Upper lobe of left lung (tissue), 6 donors: ENCODE data around the gene RPL22. TPM values are rescaled to one million over a fixed set of nuclear protein-coding genes. Genes with fewer than 3 reads are reported as not detected.

ENCODE experiments used
- ATAC-seq, 2 donors: fragments of 200-7000 bp; cut with Tn5 transposase; one replicate each; pipeline ENCODE4 v1.9.1; 2022; ENCODE audit warnings: mild to moderate bottlenecking in 2 of 2, moderate library complexity in 2 of 2; ENCODE audit not compliant: low FRiP score in 2 of 2
- DNase-seq, 2 donors: peaks; one replicate each; pipeline ENCODE4 v3.0.0-alpha.2; 2019 to 2020
- H3K27ac ChIP-seq, 4 donors: fragments of 200-600 bp; sonication (generic); one replicate each; pipeline ENCODE4 v1.5.1; 2016 to 2019
- H3K27me3 ChIP-seq, 4 donors: fragments of 200-600 bp; sonication (generic); one replicate each; pipeline ENCODE4 v1.5.1; 2017 to 2019
- H3K36me3 ChIP-seq, 4 donors: fragments of 200-600 bp; sonication (generic); one replicate each; pipeline ENCODE4 v1.5.1; 2016 to 2019
- H3K4me1 ChIP-seq, 4 donors: fragments of 200-600 bp; sonication (generic); one replicate each; pipeline ENCODE4 v1.5.1; 2018 to 2019
- H3K4me3 ChIP-seq, 4 donors: fragments of 200-600 bp; sonication (generic); one replicate each; pipeline ENCODE4 v1.5.1; 2017 to 2019; ENCODE audit warnings: mild to moderate bottlenecking in 2 of 4, moderate library complexity in 1 of 4
- H3K9me3 ChIP-seq, 4 donors: fragments of 200-600 bp; sonication (generic); one replicate each; pipeline ENCODE4 v1.5.1; 2018 to 2019
- CTCF ChIP-seq, 6 experiments: fragments of 450-650 bp in 4 of 6; fragments of 200-600 bp in 2 of 6; sonication (generic) in 2 of 6; IDR thresholded peaks; one replicate each; pipeline ENCODE4 v1.5.1; 2016 to 2019; ENCODE audit warnings: antibody characterized with exemption in 6 of 6
- EP300 ChIP-seq, 4 donors: sonication (generic); formaldehyde crosslinking; IDR thresholded peaks; one replicate each; pipeline ENCODE4 v1.5.1; 2017; ENCODE audit warnings: antibody characterized with exemption in 4 of 4, control low read depth in 2 of 4
- POLR2A ChIP-seq, 4 donors: fragments of 450-650 bp; IDR thresholded peaks; one replicate each; pipeline ENCODE4 v1.5.1; 2016 to 2017; ENCODE audit warnings: antibody characterized with exemption in 4 of 4, mild to moderate bottlenecking in 2 of 4
- POLR2AphosphoS5 ChIP-seq, 2 donors: sonication (generic); formaldehyde crosslinking; IDR thresholded peaks; one replicate each; pipeline ENCODE4 v1.5.1; 2017; ENCODE audit warnings: antibody characterized with exemption in 2 of 2
- WGBS, 2 donors: methylation state at CpG; one replicate each; pipeline ENCODE4 v1.1.5; 2017 to 2018; 5-methylcytosine and 5-hydroxymethylcytosine counted together
- total RNA-seq, 6 donors: library from RNA; depleted of rRNA in 4 of 6; stranded (reverse); fragments of >200 nt in 4 of 6; gene quantifications; one replicate each; pipeline versions ENCODE4 v1.1.0 to v1.2.1, GENCODE V29; 2016 to 2021
- donor health status: DM: no; HTN: no; CAD: no; lungs with moderate emphysema.
- donor health status: DM: no; HTN: yes; CAD: no; lungs with severe emphysema.

RPL22 gene
- total RNA-seq, 6 donors from 2014 or later = 88.2 to 288 (median 180) TPM

- Histone ChIP-seq H3K27ac (no peak overlapping the region), H3K4me3 (no peak overlapping the region), H3K27me3 (peaks cover 0 to 22% (median 4%) of the 10 kb centered on the region in 4 donors), H3K4me1 (peaks cover 34 to 59% (median 45%) of the 10 kb centered on the region in 4 donors), H3K9me3 (no peaks in the 10 kb centered on the region), H3K36me3 (peaks cover 0 to 3% (median under 1%) of the 10 kb centered on the region in 4 donors)
- ATAC-seq (no peak), DNase-seq (no peak)
- TF ChIP-seq EP300 (IDR thresholded peaks at IDR 0.05) (no peak), CTCF (IDR thresholded peaks at IDR 0.05) (no peak), POLR2AphosphoS5 (IDR thresholded peaks at IDR 0.05) (no peak), POLR2A (IDR thresholded peaks at IDR 0.05) (no peak)
- WGBS, 2 donors = 84 to 85% methylated on average over 7 of the region's 7 CpGs
Measured at GRCh38 chr1:6202256-6202655, 2.9 kb upstream of the RPL22 start.

- ATAC-seq (no peak), DNase-seq (no peak)
- peaks cover 0 to 5% (median 0%) of the 10 kb centered on the region in 4 donors for H3K27me3 ChIP-seq
- H3K4me1 ChIP-seq = peaks cover 20 to 43% (median 27%) of the 10 kb centered on the region in 4 donors
- H3K36me3 ChIP-seq = peaks cover 0 to 22% (median 16%) of the 10 kb centered on the region in 4 donors
- peak overlapping the region; percentile 79 to 85 (median 82) for H3K27ac ChIP-seq
- TF ChIP-seq EP300 (IDR thresholded peaks at IDR 0.05) = no peak
- no peak for TF ChIP-seq CTCF (IDR thresholded peaks at IDR 0.05)
- TF ChIP-seq POLR2AphosphoS5 (IDR thresholded peaks at IDR 0.05) = no peak
- TF ChIP-seq POLR2A (IDR thresholded peaks at IDR 0.05) = no peak
- WGBS, 2 donors = 76 to 77% methylated on average over 10 of the region's 10 CpGs
- no peaks in the 10 kb centered on the region for H3K9me3 ChIP-seq
- peak overlapping the region in 3 of 4 donors; percentile 89 to 99 (median 96) for H3K4me3 ChIP-seq
Measured at GRCh38 chr1:6200188-6200809, 904 bp upstream of the RPL22 start.

- 1 to 2% methylated on average over 15 to 25 of the region's 31 CpGs for WGBS, 2 donors
- TF ChIP-seq POLR2A (IDR thresholded peaks at IDR 0.05) (no peak), POLR2AphosphoS5 (IDR thresholded peaks at IDR 0.05) (no peak), EP300 (IDR thresholded peaks at IDR 0.05) (no peak), CTCF (IDR thresholded peaks at IDR 0.05) (no peak)
- H3K27ac ChIP-seq = peak overlapping the region; percentile 79 to 85 (median 82)
Measured at GRCh38 chr1:6198646-6199297, 623 bp downstream of the RPL22 start.

GRCh38 chr1:6197746-6198427 is 1.5 kb downstream of the RPL22 start:
- peaks cover 12 to 32% (median 19%) of the 10 kb centered on the region in 4 donors for H3K4me1 ChIP-seq
- ATAC-seq (no peak), DNase-seq (no peak)
- H3K9me3 ChIP-seq = no peaks in the 10 kb centered on the region
- H3K27me3 ChIP-seq = no peaks in the 10 kb centered on the region
- peak overlapping the region in 3 of 4 donors; percentile 89 to 99 (median 96) for H3K4me3 ChIP-seq
- H3K27ac ChIP-seq = no peak overlapping the region
- H3K36me3 ChIP-seq = peaks cover 11 to 46% (median 39%) of the 10 kb centered on the region in 4 donors
- WGBS, 2 donors = 64 to 69% methylated on average over 6 of the region's 6 CpGs
- TF ChIP-seq EP300 (IDR thresholded peaks at IDR 0.05) = no peak
- no peak for TF ChIP-seq POLR2A (IDR thresholded peaks at IDR 0.05)
- TF ChIP-seq CTCF (IDR thresholded peaks at IDR 0.05) = no peak
- no peak for TF ChIP-seq POLR2AphosphoS5 (IDR thresholded peaks at IDR 0.05)

More at GRCh38 chr1:6198646-6199297, 623 bp downstream of the RPL22 start:
- no peaks in the 10 kb centered on the region for H3K27me3 ChIP-seq
- H3K36me3 ChIP-seq = peaks cover 10 to 38% (median 31%) of the 10 kb centered on the region in 4 donors
- peak overlapping the region; percentile 45 to 99 (median 92) for H3K4me3 ChIP-seq
- peak in 1 of 2 donors; percentile 36 for ATAC-seq
- DNase-seq = no peak
- H3K9me3 ChIP-seq = no peaks in the 10 kb centered on the region
- peaks cover 12 to 32% (median 19%) of the 10 kb centered on the region in 4 donors for H3K4me1 ChIP-seq
